GM12878 (cell line): ENCODE results near the gene OSCP1. TPM values are rescaled to one million over a fixed set of nuclear protein-coding genes. Genes with fewer than 3 reads are reported as not detected.
A peak's percentile ranks its signal among the peaks of the same experiment; 100 is the strongest.

Experiments used
- ATAC-seq: fragments of 200-7000 bp; cut with Tn5 transposase; 3 replicates; pipeline ENCODE4 v1.9.1; 2020; ENCODE audit warnings: mild to moderate bottlenecking, moderate library complexity
- BruUV-seq: library from RNA; stranded (reverse); fragments of 400-500 nt; replicated peaks from 2 replicates; lab custom pipeline; 2021; lab: Mats Ljungman, UMichigan
- CTCF ChIA-PET: fragments of 300-600 bp; sonication (Branson Sonifier 250); formaldehyde crosslinking; extraction: SDS; loops from one replicate; lab custom pipeline; 2021; ENCODE audit warnings: inconsistent platforms; lab: Yijun Ruan, JAX
- POLR2A ChIA-PET: fragments of 350-600 bp; formaldehyde crosslinking; extraction: SDS; loops from one replicate; lab custom pipeline; 2021; ENCODE audit warnings: inconsistent platforms; lab: Charles Lee
- RAD21 ChIA-PET: fragments of 300-600 bp; sonication (Branson Sonifier 250); formaldehyde crosslinking; loops from one replicate; lab custom pipeline; 2023; ENCODE audit warnings: antibody characterized with exemption; ENCODE audit not compliant: unreplicated experiment; lab: Charles Lee
- SMC1A ChIA-PET: fragments of 300-600 bp; sonication (Branson Sonifier 250); formaldehyde crosslinking; loops from one replicate; lab custom pipeline; 2023; ENCODE audit not compliant: unreplicated experiment, uncharacterized antibody; lab: Charles Lee
- DNase-seq: peaks from one replicate; pipeline ENCODE4 v3.0.0-alpha.2; 2011; ENCODE audit warnings: low read depth, low spot score
- FAIRE-seq: peaks from 3 replicates; lab custom pipeline; 2011; peaks lifted over from hg19 to GRCh38; lab: Jason Lieb, UNC
- H2AFZ ChIP-seq: 2 replicates; pipeline ENCODE4 v1.6.0; 2011; ENCODE audit warnings: low read depth, low read length, control low read depth; ENCODE audit not compliant: control insufficient read depth
- H3K27ac ChIP-seq: 2 replicates; pipeline ENCODE4 v1.5.1; 2011; ENCODE audit warnings: control low read depth; ENCODE audit not compliant: control insufficient read depth, insufficient read depth
- H3K27me3 ChIP-seq, 2 experiments: replicated peaks in 1 of 2; 2 replicates each; pipeline versions ENCODE4 v1.6.0 to v1.6.1; 2011; ENCODE audit warnings: low read length in 1 of 2; ENCODE audit not compliant: control insufficient read depth in 2 of 2, insufficient read depth in 2 of 2
- H3K36me3 ChIP-seq, 2 experiments: 2 replicates each; pipeline ENCODE4 v1.5.1; 2011; ENCODE audit warnings: low read length in 1 of 2; ENCODE audit not compliant: control insufficient read depth in 2 of 2, insufficient read depth in 2 of 2
- H3K4me1 ChIP-seq: 2 replicates; pipeline ENCODE4 v1.6.1; 2011; ENCODE audit warnings: mild to moderate bottlenecking, low read length, moderate library complexity, mixed read lengths; ENCODE audit not compliant: control insufficient read depth, insufficient read depth
- H3K4me2 ChIP-seq: 2 replicates; pipeline ENCODE4 v1.6.0; 2011; ENCODE audit warnings: control low read depth; ENCODE audit not compliant: control insufficient read depth, insufficient read depth
- H3K4me3 ChIP-seq: fragments of 200-600 bp; sonication (generic); 2 replicates; pipeline ENCODE4 v1.5.1; 2016
- H3K79me2 ChIP-seq: 2 replicates; pipeline ENCODE4 v1.6.0; 2011; ENCODE audit warnings: low read length; ENCODE audit not compliant: control insufficient read depth, insufficient read depth
- H3K9ac ChIP-seq: 2 replicates; pipeline ENCODE4 v1.8.0; 2011; ENCODE audit warnings: low read length, control low read depth, mixed read lengths; ENCODE audit not compliant: control insufficient read depth, insufficient read depth
- H3K9me3 ChIP-seq: replicated peaks from 3 replicates; pipeline ENCODE4 v1.5.1; 2011; ENCODE audit warnings: mild to moderate bottlenecking, low read length; ENCODE audit not compliant: control insufficient read depth, insufficient read depth
- H4K20me1 ChIP-seq: 2 replicates; pipeline ENCODE4 v1.6.0; 2011; ENCODE audit not compliant: control insufficient read depth, insufficient read depth
- BCL3 ChIP-seq: IDR thresholded peaks from 2 replicates; pipeline ENCODE4 v1.6.1; 2011; ENCODE audit warnings: borderline replicate concordance, low read depth, mild to moderate bottlenecking, moderate library complexity, low read length; ENCODE audit not compliant: insufficient read depth, poor library complexity, severe bottlenecking
- MTA3 ChIP-seq: IDR thresholded peaks from 2 replicates; pipeline ENCODE4 v1.6.1; 2012; ENCODE audit warnings: low read length, inconsistent platforms, borderline replicate concordance
- NFYA ChIP-seq: IDR thresholded peaks from 2 replicates; pipeline ENCODE4 v1.6.1; 2011; ENCODE audit warnings: low read depth, mild to moderate bottlenecking, low read length, improper control_type of control experiment, borderline replicate concordance
- WGBS: methylation state at CpG from one replicate; pipeline ENCODE4 v1.1.6; 2016; ENCODE audit warnings: low lambda C conversion rate; ENCODE audit not compliant: insufficient replicate concordance, insufficient coverage; ENCODE audit errors: missing lambda C conversion rate; 5-methylcytosine and 5-hydroxymethylcytosine counted together
- in situ Hi-C: fragments of 300-500 bp; cut with MboI; formaldehyde crosslinking; loops from 9 replicates; pipeline ENCODE4 v1.14.3; 2018; ENCODE audit warnings: mixed read lengths
- intact Hi-C: fragments of 100-400 bp; cut with micrococcal nuclease; formaldehyde crosslinking; loops from one replicate; pipeline ENCODE4 v1.14.2; 2022; ENCODE audit not compliant: unreplicated experiment
- polyA plus RNA-seq, 11 experiments: library from polyadenylated mRNA; depleted of rRNA in 4 of 11; unstranded in 6 of 11; stranded (reverse) in 5 of 11; fragments of >200 nt; fragmentation: Nextera tagmentation in 4 of 11; fragmentation: Illumina TruSeq in 1 of 11; extraction: Ambion mirVana in 4 of 11; extraction: Trizol in 1 of 11; gene quantifications; 1 replicate in 1 of 11; 2 replicates in 10 of 11; pipeline versions ENCODE4 v1.2.1 to v1.2.3, GENCODE V29; 2011 to 2016; ENCODE audit warnings: inconsistent platforms in 2 of 11, missing spikeins in 2 of 11, low read depth in 1 of 11
- total RNA-seq, 4 experiments: library from RNA; depleted of rRNA in 3 of 4; stranded (reverse); fragments of >200 nt in 3 of 4; fragmentation: Illumina TruSeq in 1 of 4; extraction: Trizol in 1 of 4; gene quantifications; 2 replicates each; pipeline versions ENCODE4 v1.2.1 to v1.2.3, GENCODE V29; 2013 to 2021

The OSCP1 gene
- total and polyA plus RNA-seq, 10 of the 15 experiments (the other 5 are each of a cell fraction or from before 2014, with no cell fraction given): 1.8 to 5.9 (median 3.0) TPM

GRCh38 chr1:36401602-36402503, 48.4 kb downstream of the OSCP1 start:
- CTCF ChIA-PET: interaction anchor here (1.2 kb wide), 1 partner anchor 18 kb away, joined by 4 read pairs; no protein-coding TSS in a partner anchor
- H3K36me3 ChIP-seq: no peaks in the 10 kb centered on the region
- RAD21 ChIA-PET: interaction anchor here (1.0 kb wide), 1 partner anchor 53 kb away, joined by 3 read pairs; no protein-coding TSS in a partner anchor
- no peak for ATAC-seq
- DNase-seq: no peak
- BruUV-seq: no TSS peak
- intact Hi-C loops: no loop called here
- H4K20me1 ChIP-seq: no peaks in the 10 kb centered on the region
- peaks cover 2% of the 10 kb centered on the region; the same call in 2 of the 3 replicates for H3K9me3 ChIP-seq
- no peak for FAIRE-seq
- no peaks in the 10 kb centered on the region for H3K27me3 ChIP-seq
- H2AFZ ChIP-seq: peak overlapping the region; percentile 79; the same call in 1 of the 2 replicates
- peak overlapping the region; percentile 44 for H3K4me2 ChIP-seq
- peaks cover 7% of the 10 kb centered on the region for H3K4me1 ChIP-seq
- no peak overlapping the region for H3K9ac ChIP-seq
- H3K79me2 ChIP-seq: peaks cover 11% of the 10 kb centered on the region
- SMC1A ChIA-PET: no interaction called here
- peak; percentile 36 for TF ChIP-seq BCL3
- no peak for TF ChIP-seq NFYA
- TF ChIP-seq MTA3: no peak
- TF ChIP-seq, all 136 proteins: peak for 1
- H3K4me3 ChIP-seq: no peak overlapping the region
- in situ Hi-C loops: no loop called here
- WGBS: 85% methylated on average over 12 of the region's 12 CpGs
- POLR2A ChIA-PET: interaction anchor here (5.8 kb wide), 1 partner anchor 18 kb away, joined by 44 read pairs; the partner anchor contains the start of gene STK40
- H3K27ac ChIP-seq: 0 out of 2 replicates have a peak overlapping the region, but pooled peaks have one; percentile 38
